ENCODE results near the gene HNRNPUL2. TPM values are rescaled to one million over a fixed set of nuclear protein-coding genes. Genes with fewer than 3 reads are reported as not detected.

Gene HNRNPUL2
- polyA plus RNA-seq, 1 donor from 2014 or later, result 27.5 TPM

DNA sequence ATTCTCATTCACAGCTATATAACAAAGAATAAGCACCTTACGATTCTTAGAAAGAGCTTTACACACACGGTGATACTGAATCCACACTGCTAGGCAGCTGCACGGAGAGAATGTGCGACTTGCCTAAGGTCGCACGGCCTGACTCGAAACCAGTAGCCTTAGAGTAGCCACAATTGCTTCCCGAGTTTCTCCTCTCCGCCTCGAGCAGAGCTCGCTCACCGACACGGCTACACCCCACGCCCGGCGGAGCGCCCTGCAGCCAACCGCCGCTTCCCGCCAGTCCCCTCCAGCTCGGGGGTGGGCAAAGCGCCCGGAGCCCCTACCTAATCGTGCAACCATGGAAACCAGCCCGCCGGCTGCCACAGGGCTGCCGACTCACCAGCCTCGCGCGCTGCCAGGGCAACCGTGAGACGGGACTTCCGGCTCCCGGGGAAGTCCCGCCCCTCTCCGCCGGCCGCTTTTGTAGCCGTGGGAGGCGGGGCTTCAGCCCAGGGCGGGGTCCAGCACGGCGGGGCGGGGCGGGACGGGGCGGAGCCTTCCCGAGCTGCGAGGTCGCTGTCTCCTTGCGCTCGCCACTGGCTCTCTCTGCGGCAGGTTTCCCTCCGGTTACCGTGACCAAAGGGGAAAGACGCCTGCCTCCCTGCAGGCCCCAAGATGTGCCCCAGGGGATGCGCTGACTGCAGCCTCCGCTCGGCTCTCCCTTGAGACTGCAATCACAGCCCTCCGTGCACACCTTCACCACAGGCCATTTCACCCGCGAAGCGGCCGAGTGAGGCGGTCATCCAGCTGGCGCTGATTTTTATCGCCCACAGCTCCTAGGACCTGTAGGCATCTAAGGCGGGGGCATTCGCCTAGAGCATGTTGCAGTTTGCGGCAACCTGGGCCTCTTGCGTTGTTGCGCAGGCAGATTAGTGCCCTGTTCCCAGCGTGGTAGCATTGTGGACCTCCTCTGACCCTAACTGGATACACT is 21.1 kb downstream of the HNRNPUL2 start:
- peak overlapping the region; percentile 96 for H3K27ac ChIP-seq (ENCODE audit: low read length)
- peaks cover 40% of the 10 kb centered on the region for H3K79me2 ChIP-seq (replicated peaks; ENCODE audit: insufficient read depth, low read length)
- peak overlapping the region; percentile 79 for H3K4me2 ChIP-seq (ENCODE audit: low read length)
- TF ChIP-seq EP300 (conservative IDR thresholded peaks at IDR 0.05; ENCODE audit: poor library complexity, severe bottlenecking), result peak; percentile 41
- peak; percentile 95 for TF ChIP-seq POLR2AphosphoS5 (IDR thresholded peaks at IDR 0.05)
- no peak for TF ChIP-seq EZH2 (IDR thresholded peaks at IDR 0.05; ENCODE audit: borderline replicate concordance, insufficient read depth, low read length, poor library complexity, severe bottlenecking)
- TF ChIP-seq, protein P1, sequence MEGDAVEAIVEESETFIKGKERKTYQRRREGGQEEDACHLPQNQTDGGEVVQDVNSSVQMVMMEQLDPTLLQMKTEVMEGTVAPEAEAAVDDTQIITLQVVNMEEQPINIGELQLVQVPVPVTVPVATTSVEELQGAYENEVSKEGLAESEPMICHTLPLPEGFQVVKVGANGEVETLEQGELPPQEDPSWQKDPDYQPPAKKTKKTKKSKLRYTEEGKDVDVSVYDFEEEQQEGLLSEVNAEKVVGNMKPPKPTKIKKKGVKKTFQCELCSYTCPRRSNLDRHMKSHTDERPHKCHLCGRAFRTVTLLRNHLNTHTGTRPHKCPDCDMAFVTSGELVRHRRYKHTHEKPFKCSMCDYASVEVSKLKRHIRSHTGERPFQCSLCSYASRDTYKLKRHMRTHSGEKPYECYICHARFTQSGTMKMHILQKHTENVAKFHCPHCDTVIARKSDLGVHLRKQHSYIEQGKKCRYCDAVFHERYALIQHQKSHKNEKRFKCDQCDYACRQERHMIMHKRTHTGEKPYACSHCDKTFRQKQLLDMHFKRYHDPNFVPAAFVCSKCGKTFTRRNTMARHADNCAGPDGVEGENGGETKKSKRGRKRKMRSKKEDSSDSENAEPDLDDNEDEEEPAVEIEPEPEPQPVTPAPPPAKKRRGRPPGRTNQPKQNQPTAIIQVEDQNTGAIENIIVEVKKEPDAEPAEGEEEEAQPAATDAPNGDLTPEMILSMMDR (IDR thresholded peaks at IDR 0.05; ENCODE audit: poor library complexity, severe bottlenecking), result no peak
- TF ChIP-seq MXI1 (conservative IDR thresholded peaks at IDR 0.05; ENCODE audit: poor library complexity, severe bottlenecking), result peak; percentile 93
- peak; percentile 43 for TF ChIP-seq SMC3 (conservative IDR thresholded peaks at IDR 0.05; ENCODE audit: poor library complexity)
- TF ChIP-seq TAF1 (IDR thresholded peaks at IDR 0.05; ENCODE audit: low read depth), result peak; percentile 74
- no peak for TF ChIP-seq RAD21 (conservative IDR thresholded peaks at IDR 0.05)
- TF ChIP-seq, protein P2, sequence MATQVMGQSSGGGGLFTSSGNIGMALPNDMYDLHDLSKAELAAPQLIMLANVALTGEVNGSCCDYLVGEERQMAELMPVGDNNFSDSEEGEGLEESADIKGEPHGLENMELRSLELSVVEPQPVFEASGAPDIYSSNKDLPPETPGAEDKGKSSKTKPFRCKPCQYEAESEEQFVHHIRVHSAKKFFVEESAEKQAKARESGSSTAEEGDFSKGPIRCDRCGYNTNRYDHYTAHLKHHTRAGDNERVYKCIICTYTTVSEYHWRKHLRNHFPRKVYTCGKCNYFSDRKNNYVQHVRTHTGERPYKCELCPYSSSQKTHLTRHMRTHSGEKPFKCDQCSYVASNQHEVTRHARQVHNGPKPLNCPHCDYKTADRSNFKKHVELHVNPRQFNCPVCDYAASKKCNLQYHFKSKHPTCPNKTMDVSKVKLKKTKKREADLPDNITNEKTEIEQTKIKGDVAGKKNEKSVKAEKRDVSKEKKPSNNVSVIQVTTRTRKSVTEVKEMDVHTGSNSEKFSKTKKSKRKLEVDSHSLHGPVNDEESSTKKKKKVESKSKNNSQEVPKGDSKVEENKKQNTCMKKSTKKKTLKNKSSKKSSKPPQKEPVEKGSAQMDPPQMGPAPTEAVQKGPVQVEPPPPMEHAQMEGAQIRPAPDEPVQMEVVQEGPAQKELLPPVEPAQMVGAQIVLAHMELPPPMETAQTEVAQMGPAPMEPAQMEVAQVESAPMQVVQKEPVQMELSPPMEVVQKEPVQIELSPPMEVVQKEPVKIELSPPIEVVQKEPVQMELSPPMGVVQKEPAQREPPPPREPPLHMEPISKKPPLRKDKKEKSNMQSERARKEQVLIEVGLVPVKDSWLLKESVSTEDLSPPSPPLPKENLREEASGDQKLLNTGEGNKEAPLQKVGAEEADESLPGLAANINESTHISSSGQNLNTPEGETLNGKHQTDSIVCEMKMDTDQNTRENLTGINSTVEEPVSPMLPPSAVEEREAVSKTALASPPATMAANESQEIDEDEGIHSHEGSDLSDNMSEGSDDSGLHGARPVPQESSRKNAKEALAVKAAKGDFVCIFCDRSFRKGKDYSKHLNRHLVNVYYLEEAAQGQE (IDR thresholded peaks at IDR 0.05; ENCODE audit: borderline replicate concordance), result no peak
- H3K27me3 ChIP-seq (ENCODE audit: insufficient read depth, low read depth, low read length), result no peaks in the 10 kb centered on the region
- H4K20me1 ChIP-seq (ENCODE audit: insufficient read depth), result no peaks in the 10 kb centered on the region
- H3K9me2 ChIP-seq (ENCODE audit: insufficient read depth, low read length), result no peaks in the 10 kb centered on the region
- H3K9ac ChIP-seq (ENCODE audit: low read length), result peak overlapping the region; percentile 99
- no peaks in the 10 kb centered on the region for H3K9me3 ChIP-seq (ENCODE audit: low read length)
- H3K4me3 ChIP-seq (ENCODE audit: low read length), result peak overlapping the region; percentile 75
- no peak overlapping the region for H2AFZ ChIP-seq (ENCODE audit: low read depth, low read length)
- peaks cover 11% of the 10 kb centered on the region for H3K36me3 ChIP-seq (ENCODE audit: insufficient read depth, low read length)
- peaks cover 6% of the 10 kb centered on the region for H3F3A ChIP-seq (ENCODE audit: insufficient read depth, low read length, poor library complexity, severe bottlenecking)

DNA sequence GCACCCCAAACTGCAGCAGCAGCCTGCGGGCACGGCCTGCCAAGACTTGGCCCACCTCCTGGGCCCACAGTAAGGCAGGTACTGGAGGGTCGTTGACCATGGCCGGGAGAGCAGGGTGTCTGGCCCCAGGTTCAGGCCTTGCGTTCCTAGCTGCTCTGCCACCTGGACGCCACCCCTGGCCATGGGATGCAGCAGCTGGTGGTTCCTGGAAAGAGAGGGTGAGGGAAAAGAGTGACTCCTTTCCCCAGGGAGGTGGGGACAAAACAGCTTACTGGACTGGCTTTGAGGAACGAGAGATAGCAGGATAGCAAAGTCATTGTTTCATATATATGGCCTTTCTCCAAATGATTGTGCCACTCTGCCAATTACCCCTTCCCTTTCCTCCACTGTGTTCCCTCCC is 21.8 kb downstream of the HNRNPUL2 start:
- peak overlapping the region; percentile 75 for H3K4me3 ChIP-seq (ENCODE audit: low read length)
- peak overlapping the region; percentile 99 for H3K9ac ChIP-seq (ENCODE audit: low read length)
- peaks cover 6% of the 10 kb centered on the region for H3K36me3 ChIP-seq (ENCODE audit: insufficient read depth, low read length)
- H3K27me3 ChIP-seq (ENCODE audit: insufficient read depth, low read depth, low read length), result no peaks in the 10 kb centered on the region
- H2AFZ ChIP-seq (ENCODE audit: low read depth, low read length), result no peak overlapping the region
- H3K9me2 ChIP-seq (ENCODE audit: insufficient read depth, low read length), result no peaks in the 10 kb centered on the region
- H3K79me2 ChIP-seq (replicated peaks; ENCODE audit: insufficient read depth, low read length), result peaks cover 40% of the 10 kb centered on the region
- H4K20me1 ChIP-seq (ENCODE audit: insufficient read depth), result no peaks in the 10 kb centered on the region
- TF ChIP-seq RAD21 (conservative IDR thresholded peaks at IDR 0.05), result no peak
- no peak for TF ChIP-seq EZH2 (IDR thresholded peaks at IDR 0.05; ENCODE audit: borderline replicate concordance, insufficient read depth, low read length, poor library complexity, severe bottlenecking)
- TF ChIP-seq, protein P1 (IDR thresholded peaks at IDR 0.05; ENCODE audit: poor library complexity, severe bottlenecking), result no peak
- TF ChIP-seq, protein P2 (IDR thresholded peaks at IDR 0.05; ENCODE audit: borderline replicate concordance), result no peak
- TF ChIP-seq MXI1 (conservative IDR thresholded peaks at IDR 0.05; ENCODE audit: poor library complexity, severe bottlenecking), result no peak
- no peak for TF ChIP-seq EP300 (conservative IDR thresholded peaks at IDR 0.05; ENCODE audit: poor library complexity, severe bottlenecking)
- TF ChIP-seq TAF1 (IDR thresholded peaks at IDR 0.05; ENCODE audit: low read depth), result no peak
- no peak for TF ChIP-seq SMC3 (conservative IDR thresholded peaks at IDR 0.05; ENCODE audit: poor library complexity)
- no peak for TF ChIP-seq POLR2AphosphoS5 (IDR thresholded peaks at IDR 0.05)
- peak overlapping the region; percentile 96 for H3K27ac ChIP-seq (ENCODE audit: low read length)
- H3K4me2 ChIP-seq (ENCODE audit: low read length), result peak overlapping the region; percentile 79
- no peaks in the 10 kb centered on the region for H3K9me3 ChIP-seq (ENCODE audit: low read length)
- peaks cover 6% of the 10 kb centered on the region for H3F3A ChIP-seq (ENCODE audit: insufficient read depth, low read length, poor library complexity, severe bottlenecking)

Data from neural cell (in vitro differentiated cells).